ENCODE measurements around the gene PASK.

GRCh38 chr2:241095594-241096290, 53.5 kb downstream of the PASK start:
- TF ChIP-seq CTCF (IDR thresholded peaks at IDR 0.05) = no peak
- no peak for TF ChIP-seq POLR2A (IDR thresholded peaks at IDR 0.05)

Measured in testis (tissue), 2 donors.